Measurements from ENCODE around the gene NSUN4.

NSUN4 gene

DNA sequence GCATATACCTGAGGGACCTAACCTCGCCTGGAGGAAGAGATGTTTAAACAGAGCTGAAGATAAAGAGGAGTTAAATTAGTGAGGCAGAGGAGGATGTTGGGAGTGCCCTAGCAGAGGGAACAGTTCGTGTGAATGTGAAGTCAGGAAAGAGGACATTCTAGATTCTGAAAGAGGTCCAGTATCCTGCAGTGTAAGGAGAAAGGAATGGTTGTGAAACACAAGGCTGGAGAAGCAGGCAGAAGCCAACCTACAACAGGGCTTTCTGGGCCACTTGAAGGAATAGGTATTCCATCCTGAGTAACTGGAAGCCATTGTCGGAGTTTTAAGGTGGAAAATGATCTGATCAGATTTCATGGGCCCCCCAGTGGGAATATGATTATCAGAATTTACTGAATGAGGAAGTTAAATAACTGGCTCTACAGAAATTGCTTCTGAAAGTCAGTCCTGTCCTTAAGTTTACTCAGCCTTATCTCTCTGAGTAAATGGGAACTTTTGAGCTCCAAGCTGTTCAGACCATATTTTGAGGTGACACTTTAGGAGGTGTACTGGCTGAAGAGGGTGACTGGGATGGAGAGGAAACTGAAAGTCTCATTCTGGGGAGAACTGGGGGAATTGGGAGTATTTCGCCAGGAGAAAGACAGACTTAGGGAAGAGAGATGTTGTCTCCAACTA, 29.1 kb downstream of the NSUN4 start:
- no peak for DNase-seq

DNA sequence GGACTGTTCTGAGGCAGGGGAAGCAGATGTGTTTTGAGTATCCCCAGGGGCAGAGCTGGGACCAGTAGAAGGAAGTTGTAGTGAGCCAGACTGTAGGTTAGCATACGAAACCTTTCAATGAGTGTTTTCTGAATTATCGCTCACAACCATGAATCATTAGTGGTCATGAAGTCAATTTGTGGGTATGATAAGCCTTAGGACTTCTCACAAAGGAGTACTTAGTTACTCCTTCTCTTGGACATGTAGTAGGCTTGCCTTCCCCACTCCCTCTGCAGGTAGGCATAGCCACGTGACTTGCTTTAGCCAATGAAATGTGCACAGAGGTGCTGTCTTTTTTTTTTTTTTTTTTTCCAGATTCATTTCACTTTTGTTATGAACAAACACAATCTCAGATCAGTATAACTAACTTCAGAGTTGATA, 29.6 kb downstream of the NSUN4 start:
- DNase-seq, result peak; percentile 37

DNA sequence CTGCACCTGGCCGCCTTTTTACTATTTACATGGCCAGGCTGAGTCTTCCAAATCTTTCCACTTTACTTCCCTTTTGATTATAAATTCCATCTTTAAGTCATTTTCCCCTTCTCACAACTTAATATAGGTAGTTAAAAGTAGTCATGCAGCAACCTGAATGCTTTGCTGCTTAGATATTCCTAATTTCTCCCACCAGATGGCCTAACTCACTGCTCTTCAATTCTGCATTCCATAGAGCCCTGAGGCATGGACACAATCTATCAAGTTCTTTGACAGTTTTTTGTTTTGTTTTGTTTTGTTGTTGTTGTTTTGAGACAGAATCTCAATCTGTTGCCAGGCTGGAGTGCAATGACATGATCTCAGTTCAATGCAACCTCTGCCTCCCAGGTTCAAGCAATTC, 31.8 kb downstream of the NSUN4 start:
- no peak for DNase-seq

DNA sequence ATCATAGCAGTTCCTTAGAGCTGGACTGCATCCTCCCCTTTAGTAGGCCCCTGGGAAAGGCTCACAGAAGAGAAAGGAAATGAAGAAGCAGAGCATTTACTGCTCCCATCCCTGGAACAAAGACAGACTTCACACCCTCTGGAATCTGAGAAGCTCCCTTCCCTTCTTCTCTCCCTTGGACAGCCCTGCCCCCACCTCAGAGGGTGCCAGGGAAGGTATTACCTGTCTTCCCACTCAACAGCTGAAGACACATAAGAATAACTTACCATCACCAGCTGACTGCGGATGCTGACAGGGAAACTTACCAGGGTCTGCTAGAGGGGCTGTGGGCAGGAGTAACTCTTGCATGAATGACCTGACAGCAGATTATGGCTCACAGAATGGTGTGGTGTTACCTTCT, 39.4 kb downstream of the NSUN4 start:
- DNase-seq, result no peak

DNA sequence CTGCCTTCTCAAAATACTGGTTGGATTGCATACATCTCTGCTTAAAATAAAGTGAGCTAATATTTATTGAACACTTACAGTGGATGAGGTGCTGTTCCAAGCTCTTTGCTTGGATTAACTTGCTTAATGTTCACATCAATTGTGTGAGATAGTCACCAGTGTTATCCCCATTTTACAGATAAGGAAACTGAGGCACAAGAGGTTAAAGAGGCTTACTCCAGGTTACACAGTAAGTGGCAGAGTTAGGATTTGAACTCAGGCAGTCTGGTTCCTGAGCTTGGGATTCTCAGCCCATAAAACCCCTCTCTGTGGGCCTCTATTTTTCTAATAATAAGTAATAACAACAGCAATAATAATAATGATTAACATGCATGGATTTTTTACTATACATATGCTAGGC, 39.9 kb downstream of the NSUN4 start:
- no peak for DNase-seq

DNA sequence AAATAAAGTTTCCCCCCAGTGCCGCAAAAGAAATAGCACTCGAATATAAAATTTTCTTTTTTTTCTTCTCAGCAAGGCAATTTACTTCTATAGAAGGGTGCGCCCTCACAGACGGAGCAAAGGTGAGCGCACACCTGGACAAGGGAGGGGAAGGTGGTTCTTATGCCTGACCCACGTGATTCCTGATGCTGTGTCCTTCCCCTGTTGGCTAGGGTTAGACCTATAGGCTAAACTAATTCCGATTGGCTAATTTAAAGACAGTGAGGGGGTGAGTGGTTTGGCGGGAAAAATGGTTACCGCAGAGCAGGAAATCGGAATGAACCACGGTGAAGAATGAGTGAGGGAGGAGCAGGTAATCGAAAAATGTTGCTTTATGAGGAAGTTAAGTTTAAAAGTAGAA, 52.9 kb downstream of the NSUN4 start:
- no peak for DNase-seq

DNA sequence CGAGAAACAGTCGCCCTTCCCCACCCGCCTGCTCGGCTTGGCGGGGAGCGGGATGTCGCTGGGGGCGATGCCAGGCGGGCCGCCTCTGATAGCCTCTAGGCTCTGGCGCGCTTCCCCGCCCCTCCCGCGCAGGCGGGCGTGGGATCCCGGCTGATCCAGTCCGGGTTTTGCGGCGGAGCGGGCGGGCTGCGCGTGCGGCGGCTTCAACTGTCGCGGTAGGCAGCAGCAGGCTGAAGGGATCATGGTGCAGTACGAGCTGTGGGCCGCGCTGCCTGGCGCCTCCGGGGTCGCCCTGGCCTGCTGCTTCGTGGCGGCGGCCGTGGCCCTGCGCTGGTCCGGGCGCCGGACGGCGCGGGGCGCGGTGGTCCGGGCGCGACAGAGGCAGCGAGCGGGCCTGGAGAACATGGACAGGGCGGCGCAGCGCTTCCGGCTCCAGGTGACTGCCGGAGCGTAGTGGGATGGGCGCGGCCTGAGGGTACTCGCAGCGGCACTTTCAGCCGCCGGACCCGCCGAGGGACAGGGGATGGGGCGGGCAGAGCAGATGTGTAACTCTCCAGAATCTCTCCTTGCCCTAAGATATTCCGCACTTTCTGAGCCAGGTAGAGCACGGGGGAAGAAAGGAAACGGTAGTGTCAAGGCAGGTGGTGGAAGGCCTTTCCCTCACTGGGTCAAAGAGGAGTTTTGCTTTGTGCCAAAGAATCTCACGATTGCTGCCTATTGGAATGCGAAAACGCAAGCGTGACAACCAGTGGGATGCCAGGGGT, 53.7 kb downstream of the NSUN4 start, which contains the start of gene FAAH:
Gene FAAH (plus strand): TSS at position 210 of the 764 bp plus-strand sequence. CDS start 32 bp downstream, at position 242.
- peak; percentile 19 for DNase-seq

DNA sequence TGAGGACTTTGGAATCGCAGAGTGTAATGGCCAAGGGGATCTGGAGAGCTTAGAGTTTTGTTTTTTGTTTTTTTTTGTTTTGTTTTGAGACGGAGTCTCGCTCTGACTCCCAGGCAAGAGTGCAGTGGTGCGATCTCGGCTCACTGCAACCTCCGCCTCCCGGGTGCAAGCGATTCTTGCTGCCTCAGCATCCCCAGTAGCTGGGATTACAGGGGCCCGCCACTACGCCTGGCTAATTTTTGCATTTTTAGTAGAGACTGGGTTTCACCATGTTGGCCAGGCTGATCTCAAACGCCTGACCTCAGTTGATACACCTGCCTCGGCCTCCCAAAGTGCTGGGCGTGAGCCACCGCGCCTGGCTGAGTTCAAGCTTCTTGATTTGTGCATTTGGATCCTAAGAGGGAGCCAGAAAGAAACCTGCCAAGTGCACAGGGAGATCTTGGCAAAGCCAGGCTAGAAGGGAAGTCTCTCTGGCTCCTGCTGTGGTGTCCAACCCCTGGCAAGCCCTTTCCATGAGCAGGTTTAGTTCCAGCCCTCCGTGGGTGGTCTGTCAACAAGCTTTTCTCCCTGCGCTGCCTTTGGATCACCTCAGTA, 54.4 kb downstream of the NSUN4 start:
- DNase-seq, result no peak

DNA sequence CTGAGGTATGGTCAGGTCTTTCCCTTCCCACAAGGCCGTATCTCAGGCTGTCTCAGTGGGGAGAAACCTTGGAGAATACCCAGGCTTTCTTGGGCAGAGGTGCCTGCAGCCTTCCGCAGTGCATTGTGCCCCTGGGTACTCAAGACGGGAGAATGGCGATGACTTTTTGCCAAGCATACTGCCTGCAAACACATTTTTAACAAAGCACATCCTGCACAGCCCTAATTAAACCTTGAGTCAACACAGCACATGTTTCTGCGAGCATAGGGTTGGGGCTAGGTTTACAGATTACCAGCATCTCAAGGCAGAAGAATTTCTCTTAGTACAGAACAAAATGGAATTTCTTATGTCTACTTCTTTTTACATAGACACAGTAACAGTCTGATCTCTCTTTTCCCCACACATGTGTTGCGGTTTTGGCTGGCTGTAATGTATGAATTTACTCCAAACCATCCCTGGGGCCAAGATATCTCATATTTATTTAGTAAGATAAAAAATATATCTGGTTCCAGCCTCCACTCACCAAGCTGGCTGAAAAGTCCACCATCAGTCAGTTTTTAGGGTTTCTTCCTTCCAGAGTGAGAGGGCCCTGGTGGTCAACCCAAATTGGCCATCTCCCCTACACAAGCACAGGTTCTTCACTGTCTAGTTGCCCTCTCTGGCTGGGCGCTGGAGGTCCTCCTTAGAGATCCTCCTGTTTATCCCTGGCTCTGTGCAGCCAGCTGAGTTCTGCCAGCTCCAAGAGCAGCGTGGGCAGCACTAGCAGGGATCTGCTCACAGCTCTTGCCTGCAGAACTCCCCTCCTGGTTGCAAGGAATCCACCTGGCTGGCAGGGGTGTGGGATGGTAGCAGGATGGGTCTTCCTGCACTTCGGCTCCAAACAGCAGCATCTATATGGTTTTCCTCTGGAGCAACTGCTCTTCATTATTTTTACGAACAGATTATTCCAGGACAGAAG, 56.1 kb downstream of the NSUN4 start:
- no peak for DNase-seq

DNA sequence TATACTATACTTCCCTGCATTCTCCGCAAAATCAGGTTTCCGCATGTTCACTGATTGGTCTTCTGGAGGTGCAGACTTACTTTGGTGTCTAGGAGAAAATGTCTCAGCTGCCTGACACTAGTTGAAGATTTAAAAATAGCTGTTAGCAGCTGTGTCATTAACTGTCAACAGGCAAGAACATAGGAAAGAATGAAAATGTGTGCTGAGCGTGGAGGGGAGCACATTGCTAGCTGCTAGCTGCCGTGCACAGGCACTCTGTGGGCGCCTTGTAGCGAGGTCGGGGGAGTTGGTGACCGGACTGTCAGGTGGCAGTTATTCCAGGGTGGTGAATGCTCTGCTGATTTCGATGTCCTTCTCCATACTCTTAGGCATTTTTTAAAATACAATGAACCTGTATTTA, 58.7 kb downstream of the NSUN4 start:
- no peak for DNase-seq

DNA sequence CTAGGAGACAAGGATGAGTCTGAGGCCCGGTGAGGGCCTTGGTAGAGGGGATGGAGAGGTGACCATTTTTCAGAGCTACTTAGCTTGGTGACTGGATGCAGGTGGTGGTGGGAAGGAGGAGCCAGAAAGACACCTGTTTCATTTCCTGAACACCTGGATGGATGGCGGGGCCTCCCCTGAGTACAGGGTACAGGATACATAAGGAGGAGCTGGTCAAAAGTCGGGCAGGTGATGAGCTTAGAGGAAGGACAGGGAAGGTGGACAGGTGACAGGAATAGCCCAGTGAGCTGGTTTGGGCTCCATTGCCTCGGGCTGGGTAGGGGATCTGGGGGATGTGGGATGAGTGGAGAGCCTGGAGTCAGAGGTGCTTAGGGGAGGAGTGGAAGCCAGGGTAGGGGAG, 59.8 kb downstream of the NSUN4 start:
- DNase-seq, result no peak

DNA sequence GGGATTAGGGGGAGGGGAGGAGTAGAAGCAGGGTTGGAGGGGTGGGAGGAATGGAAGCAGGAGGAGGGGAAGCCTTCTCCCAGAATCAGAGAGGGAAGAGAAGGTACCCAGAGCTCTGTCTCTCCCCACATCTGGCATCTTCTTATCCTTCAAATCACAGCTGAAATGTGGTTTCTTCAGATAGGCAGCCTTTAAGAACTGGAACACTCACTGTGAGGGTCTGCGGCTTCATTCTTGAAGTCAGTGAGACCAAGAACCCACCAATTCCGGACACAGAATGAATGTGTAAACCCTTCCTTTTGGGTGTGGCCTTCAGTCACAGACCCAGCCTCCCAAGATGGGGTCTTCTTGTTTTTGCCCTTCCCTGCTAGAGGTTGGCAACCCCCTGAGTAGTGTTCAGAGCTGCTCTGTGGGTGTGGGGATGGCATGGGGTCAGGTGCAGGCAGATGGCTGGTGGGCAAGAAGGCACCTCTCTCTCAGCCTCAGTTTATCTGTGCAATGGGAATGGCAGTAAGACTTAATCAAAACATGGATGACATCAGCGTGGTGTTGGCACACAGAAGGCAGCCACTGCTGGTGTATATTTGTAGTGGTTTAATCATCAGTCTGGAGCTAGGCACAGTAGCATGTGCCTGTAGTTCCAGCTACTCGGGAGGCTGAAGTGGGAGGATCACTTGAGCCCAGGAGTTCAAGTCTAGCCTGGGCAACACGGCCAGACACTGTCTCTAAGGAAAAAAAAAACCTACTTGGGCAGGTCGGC, 60.7 kb downstream of the NSUN4 start:
- DNase-seq, result no peak

DNA sequence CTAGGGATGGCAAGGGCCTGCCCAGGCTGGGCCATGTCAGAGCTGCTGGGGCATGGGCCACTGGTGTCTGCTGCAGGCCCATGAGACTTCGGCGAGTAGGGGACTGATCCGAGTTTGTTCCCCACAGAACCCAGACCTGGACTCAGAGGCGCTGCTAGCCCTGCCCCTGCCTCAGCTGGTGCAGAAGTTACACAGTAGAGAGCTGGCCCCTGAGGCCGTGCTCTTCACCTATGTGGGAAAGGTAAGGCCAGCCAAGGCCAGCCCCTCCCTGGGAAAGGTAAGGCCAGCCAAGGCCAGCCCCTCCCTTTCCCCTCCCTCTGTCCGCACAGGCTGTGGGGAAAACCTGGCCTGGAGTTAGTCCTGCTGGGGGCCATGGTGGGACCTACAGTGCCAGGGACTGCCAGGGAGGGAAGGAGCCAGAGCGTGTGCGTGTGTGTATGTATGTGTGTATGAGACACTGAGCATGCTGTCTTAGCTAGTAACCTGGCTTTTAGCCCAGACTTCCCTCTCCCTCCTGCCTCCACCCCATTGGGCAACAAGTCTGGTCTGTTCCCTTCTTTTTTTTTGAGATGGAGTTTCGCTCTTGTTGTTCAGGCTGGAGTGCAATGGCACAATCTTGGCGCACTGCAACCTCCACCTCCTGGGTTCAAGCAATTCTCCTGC, 61.5 kb downstream of the NSUN4 start:
- peak; percentile 92 for DNase-seq

DNA sequence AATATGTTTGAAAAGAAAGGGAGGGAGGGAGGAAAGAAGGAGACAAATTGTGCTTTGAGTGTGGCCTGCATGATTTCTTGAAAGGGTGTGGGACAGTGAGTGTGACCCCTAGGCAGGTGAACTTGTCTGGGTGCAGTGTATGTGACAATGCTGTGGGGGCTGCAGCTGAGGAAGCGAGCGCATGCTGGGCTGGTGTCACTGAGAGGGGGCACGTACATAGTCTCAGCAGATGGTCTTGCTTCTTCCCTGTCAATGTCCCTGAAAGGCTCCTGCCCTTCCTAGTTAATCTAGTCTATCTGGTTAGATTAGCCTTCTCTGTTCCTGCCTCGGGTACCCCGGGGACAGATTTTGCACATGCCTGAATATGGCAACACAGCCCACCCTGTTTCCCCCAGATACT, 63.3 kb downstream of the NSUN4 start:
- no peak for DNase-seq

DNA sequence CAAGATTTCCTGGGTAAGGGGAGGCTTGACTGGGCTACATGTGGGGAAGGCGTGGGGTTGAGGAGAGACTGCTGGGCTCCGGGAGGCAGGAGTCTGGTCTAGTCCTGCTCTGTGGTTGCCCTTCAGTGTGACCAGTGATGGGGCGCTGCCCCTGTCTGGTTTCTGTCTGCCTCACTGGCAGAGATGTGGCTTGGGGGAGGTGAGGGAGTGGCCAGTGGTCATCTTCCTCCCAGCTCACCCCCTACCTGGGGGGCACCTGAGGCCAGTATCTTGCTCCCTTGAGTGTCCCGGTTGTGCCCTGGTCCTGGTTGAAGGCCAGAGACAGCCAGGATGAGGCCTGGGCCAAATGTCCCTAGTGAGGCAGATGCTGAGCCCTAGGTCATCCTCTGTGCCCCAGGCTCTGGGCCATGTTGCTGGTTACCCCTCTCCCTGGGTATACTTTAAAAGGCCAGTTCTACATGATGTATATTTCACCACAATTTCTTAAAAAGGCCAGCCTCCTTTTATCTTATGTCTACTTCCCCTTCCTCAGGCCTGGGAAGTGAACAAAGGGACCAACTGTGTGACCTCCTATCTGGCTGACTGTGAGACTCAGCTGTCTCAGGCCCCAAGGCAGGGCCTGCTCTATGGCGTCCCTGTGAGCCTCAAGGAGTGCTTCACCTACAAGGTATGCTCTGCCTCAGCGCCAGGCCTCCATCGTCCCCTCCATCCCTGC, 64.0 kb downstream of the NSUN4 start:
- DNase-seq, result no peak

DNA sequence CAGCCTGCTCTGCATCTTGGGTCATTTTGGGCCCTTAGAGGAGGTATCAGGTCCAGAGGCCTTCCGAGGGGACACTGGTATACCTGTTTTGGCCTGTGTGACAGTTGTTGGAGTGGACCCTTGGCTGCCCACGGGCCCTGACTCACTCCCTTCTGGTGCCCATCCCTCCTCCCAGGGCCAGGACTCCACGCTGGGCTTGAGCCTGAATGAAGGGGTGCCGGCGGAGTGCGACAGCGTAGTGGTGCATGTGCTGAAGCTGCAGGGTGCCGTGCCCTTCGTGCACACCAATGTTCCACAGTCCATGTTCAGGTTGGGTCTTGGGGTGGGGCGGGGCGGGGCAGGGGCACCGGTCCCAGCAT, 64.6 kb downstream of the NSUN4 start:
- DNase-seq, result no peak

DNA sequence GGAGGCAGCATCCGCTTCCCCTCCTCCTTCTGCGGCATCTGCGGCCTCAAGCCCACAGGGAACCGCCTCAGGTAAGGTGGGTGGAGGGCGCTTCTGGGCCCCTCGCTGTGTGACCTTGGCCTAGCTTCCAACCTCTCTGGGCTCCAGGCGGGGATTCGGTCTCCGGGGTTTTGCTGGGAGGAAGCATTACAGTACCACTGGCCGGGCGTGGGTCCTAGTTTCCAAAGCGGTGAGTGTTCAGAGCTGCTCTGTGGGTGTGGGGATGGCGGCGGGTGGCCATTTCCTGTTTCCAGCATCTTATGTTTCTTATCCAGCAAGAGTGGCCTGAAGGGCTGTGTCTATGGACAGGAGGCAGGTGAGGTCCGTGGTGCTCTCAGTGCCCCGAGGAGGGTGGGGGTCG, 65.1 kb downstream of the NSUN4 start:
- DNase-seq, result no peak

DNA sequence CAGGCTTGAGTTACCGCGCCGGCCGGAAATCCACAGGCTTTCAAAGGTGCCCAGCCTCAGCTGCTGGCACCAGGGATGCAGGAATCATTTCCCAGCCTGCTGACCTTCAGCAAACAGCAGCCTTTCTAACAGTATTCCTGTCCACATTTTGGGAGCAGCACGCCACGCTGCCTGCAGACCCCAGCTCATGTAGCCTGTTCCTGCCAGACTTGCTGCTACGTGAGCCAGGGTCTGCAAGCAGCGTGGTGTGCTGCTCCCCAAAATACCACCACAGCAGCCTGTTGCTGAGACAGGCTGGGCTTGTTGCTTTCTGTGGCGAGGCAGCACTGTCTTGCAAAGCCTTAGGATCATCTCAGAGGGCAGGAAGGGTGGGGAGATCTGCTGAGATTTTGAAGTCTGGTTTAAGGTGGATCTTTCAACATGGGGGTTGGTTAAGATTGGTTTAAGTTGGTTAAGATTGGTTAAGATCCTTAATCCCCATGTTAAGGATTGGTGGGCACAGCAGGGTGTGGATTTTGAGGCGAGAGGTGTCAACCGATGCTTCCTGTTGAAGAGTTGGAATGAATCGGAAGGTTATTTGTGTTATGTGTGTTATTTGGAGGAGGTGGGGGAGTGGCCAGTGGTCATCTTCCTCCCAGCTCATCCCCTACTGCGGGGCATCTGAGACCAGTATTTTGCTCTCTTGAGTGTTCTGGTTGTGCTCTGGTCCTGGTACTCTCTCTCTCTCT, 66.4 kb downstream of the NSUN4 start:
- no peak for DNase-seq

DNA sequence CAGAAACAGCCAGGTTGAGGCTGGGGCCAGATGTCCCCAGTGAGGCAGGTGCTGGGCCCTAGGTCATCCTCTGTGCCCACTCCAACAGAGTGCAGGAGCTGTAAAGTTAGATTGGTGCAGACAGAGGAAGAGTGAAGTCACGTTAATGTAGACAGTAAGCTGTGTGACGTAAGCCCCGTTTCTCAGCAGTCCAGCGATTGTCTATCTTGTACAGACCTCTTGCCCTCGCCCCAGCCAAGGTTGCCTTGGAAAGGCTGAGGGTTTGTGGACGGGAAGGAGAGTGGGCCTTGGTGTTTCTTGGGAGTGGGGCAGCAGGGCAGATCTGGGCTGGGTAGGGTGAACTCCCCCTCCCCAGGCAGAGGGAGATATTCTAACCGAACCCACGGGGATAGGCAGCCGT, 67.0 kb downstream of the NSUN4 start:
- no peak for DNase-seq

DNA sequence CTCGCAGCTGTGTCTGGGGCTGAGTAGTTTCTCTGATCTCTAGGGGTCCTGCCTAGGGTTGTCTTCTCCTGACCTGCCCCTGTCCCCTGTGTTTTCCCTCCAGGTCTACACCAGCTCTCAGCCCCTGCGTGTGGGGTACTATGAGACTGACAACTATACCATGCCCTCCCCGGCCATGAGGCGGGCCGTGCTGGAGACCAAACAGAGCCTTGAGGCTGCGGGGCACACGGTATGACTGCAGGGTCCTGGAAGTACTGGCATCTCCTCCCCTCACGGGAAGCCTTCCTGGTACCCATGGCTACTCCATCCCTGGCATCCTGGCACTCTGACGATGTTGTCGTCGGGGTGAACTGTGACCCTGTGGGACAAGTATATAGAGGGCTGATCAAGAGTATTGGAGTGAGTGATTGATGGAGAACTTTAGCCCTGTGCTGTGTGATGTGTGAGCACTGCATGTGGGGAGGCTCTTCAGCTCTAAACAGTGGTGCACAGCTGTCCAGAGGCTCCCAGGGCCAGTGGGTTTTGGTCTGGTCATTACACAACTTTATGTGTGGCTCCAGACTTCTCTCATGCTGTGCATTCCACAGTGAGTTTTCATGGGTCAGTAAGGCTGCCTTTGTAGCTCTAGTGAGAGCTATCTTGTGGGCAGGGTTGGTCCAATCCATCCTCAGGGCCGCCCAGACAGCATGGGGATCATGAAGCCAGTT, 67.9 kb downstream of the NSUN4 start:
- DNase-seq, result no peak

All from NCI-H2171 treated with DMSO at 0.1 percent for 48 hours (cell line).